ENCODE measurements around the gene EXOC3L2.

The EXOC3L2 gene

GRCh38 chr19:45224645-45225044, 20.6 kb downstream of the EXOC3L2 start:
- Histone ChIP-seq H4K20me1 (ENCODE audit: low read depth, low read length) (no peaks in the 10 kb centered on the region), H3K4me2 (ENCODE audit: low read depth, low read length, poor library complexity, severe bottlenecking) (no peak overlapping the region), H3K27me3 (ENCODE audit: low read length) (0 out of 2 replicates have a peak, but pooled peaks cover 3% of the 10 kb centered on the region), H3K9ac (ENCODE audit: low read length) (no peak overlapping the region), H3K9me3 (ENCODE audit: insufficient read depth, low read length) (no peaks in the 10 kb centered on the region), H3K79me2 (ENCODE audit: insufficient read depth, low read length) (no peaks in the 10 kb centered on the region), H3K4me3 (ENCODE audit: insufficient read depth, low read length, poor library complexity, severe bottlenecking) (no peak overlapping the region), H2AFZ (ENCODE audit: low read depth, low read length, severe bottlenecking) (no peak overlapping the region), H3F3A (ENCODE audit: insufficient read depth) (no peaks in the 10 kb centered on the region), H3K9me2 (replicated peaks; ENCODE audit: insufficient read depth, low read length) (no peaks in the 10 kb centered on the region), H3K36me3 (ENCODE audit: low read length) (no peaks in the 10 kb centered on the region), H3K27ac (ENCODE audit: low read depth, low read length) (no peak overlapping the region)
- TF ChIP-seq EZH2phosphoT487 (conservative IDR thresholded peaks at IDR 0.05; ENCODE audit: low read length), result no peak
- no peak for TF ChIP-seq CTCF (IDR thresholded peaks at IDR 0.05; ENCODE audit: insufficient read depth, low read length, poor library complexity, severe bottlenecking)

- Histone ChIP-seq H3K9me3 (ENCODE audit: insufficient read depth, low read length) (no peaks in the 10 kb centered on the region), H3K27ac (ENCODE audit: low read depth, low read length) (no peak overlapping the region), H3K9me2 (replicated peaks; ENCODE audit: insufficient read depth, low read length) (no peaks in the 10 kb centered on the region), H3K9ac (ENCODE audit: low read length) (no peak overlapping the region), H3K36me3 (ENCODE audit: low read length) (no peaks in the 10 kb centered on the region), H4K20me1 (ENCODE audit: low read depth, low read length) (no peaks in the 10 kb centered on the region), H3K27me3 (ENCODE audit: low read length) (0 out of 2 replicates have a peak, but pooled peaks cover 3% of the 10 kb centered on the region), H2AFZ (ENCODE audit: low read depth, low read length, severe bottlenecking) (no peak overlapping the region), H3F3A (ENCODE audit: insufficient read depth) (no peaks in the 10 kb centered on the region), H3K4me2 (ENCODE audit: low read depth, low read length, poor library complexity, severe bottlenecking) (no peak overlapping the region), H3K4me3 (ENCODE audit: insufficient read depth, low read length, poor library complexity, severe bottlenecking) (no peak overlapping the region), H3K79me2 (ENCODE audit: insufficient read depth, low read length) (no peaks in the 10 kb centered on the region)
- TF ChIP-seq EZH2phosphoT487 (conservative IDR thresholded peaks at IDR 0.05; ENCODE audit: low read length), result no peak
- no peak for TF ChIP-seq CTCF (IDR thresholded peaks at IDR 0.05; ENCODE audit: insufficient read depth, low read length, poor library complexity, severe bottlenecking)
These were observed 21.3 kb downstream of the EXOC3L2 start for GRCh38 chr19:45223879-45224278.

GRCh38 chr19:45222724-45223123, 22.5 kb downstream of the EXOC3L2 start:
- Histone ChIP-seq H3K27me3 (ENCODE audit: low read length) (0 out of 2 replicates have a peak, but pooled peaks cover 3% of the 10 kb centered on the region), H3K9me3 (ENCODE audit: insufficient read depth, low read length) (no peaks in the 10 kb centered on the region), H3K36me3 (ENCODE audit: low read length) (no peaks in the 10 kb centered on the region), H3F3A (ENCODE audit: insufficient read depth) (no peaks in the 10 kb centered on the region), H3K4me3 (ENCODE audit: insufficient read depth, low read length, poor library complexity, severe bottlenecking) (no peak overlapping the region), H3K79me2 (ENCODE audit: insufficient read depth, low read length) (no peaks in the 10 kb centered on the region), H3K4me2 (ENCODE audit: low read depth, low read length, poor library complexity, severe bottlenecking) (no peak overlapping the region), H4K20me1 (ENCODE audit: low read depth, low read length) (no peaks in the 10 kb centered on the region), H2AFZ (ENCODE audit: low read depth, low read length, severe bottlenecking) (no peak overlapping the region), H3K27ac (ENCODE audit: low read depth, low read length) (no peak overlapping the region), H3K9me2 (replicated peaks; ENCODE audit: insufficient read depth, low read length) (no peaks in the 10 kb centered on the region), H3K9ac (ENCODE audit: low read length) (no peak overlapping the region)
- TF ChIP-seq CTCF (IDR thresholded peaks at IDR 0.05; ENCODE audit: insufficient read depth, low read length, poor library complexity, severe bottlenecking) (no peak), EZH2phosphoT487 (conservative IDR thresholded peaks at IDR 0.05; ENCODE audit: low read length) (no peak)

Measured in SU-DHL-6 (cell line).